ENCODE results near the gene PTPN3.
"Not testable (repeated sequence)": the region's sequence is repeated elsewhere in the genome, so short reads cannot be mapped to it uniquely, and the experiment has no call there.

The PTPN3 gene

GRCh38 chr9:109513871-109514270, 15.8 kb upstream of the PTPN3 start:
- Mint-ChIP-seq H3K36me3 (ENCODE audit: low read depth) (no peaks in the 10 kb centered on the region), H3K27me3 (ENCODE audit: low read depth) (peaks cover 25% of the 10 kb centered on the region), H3K4me3 (no peak overlapping the region), H3K4me1 (ENCODE audit: low read depth) (peaks cover 3% of the 10 kb centered on the region), H3K27ac (no peak overlapping the region), H3K9me3 (no peaks in the 10 kb centered on the region)
- DNase-seq (ENCODE audit: low spot score) = no peak

- Mint-ChIP-seq H3K4me1 (ENCODE audit: low read depth) (peaks cover 3% of the 10 kb centered on the region), H3K36me3 (ENCODE audit: low read depth) (no peaks in the 10 kb centered on the region), H3K4me3 (no peak overlapping the region), H3K27ac (no peak overlapping the region), H3K27me3 (ENCODE audit: low read depth) (peaks cover 31% of the 10 kb centered on the region), H3K9me3 (no peaks in the 10 kb centered on the region)
- DNase-seq (ENCODE audit: low spot score) = no peak
Observed at GRCh38 chr9:109512170-109512756, 14.2 kb upstream of the PTPN3 start.

GRCh38 chr9:109510506-109510905, 12.4 kb upstream of the PTPN3 start:
- Mint-ChIP-seq H3K27me3 (ENCODE audit: low read depth) (peaks cover 25% of the 10 kb centered on the region), H3K27ac (no peak overlapping the region), H3K36me3 (ENCODE audit: low read depth) (no peaks in the 10 kb centered on the region), H3K4me1 (ENCODE audit: low read depth) (peaks cover 3% of the 10 kb centered on the region), H3K4me3 (no peak overlapping the region), H3K9me3 (no peaks in the 10 kb centered on the region)
- DNase-seq (ENCODE audit: low spot score) = no peak

- not testable (repeated sequence) for H3K36me3 Mint-ChIP-seq (ENCODE audit: low read depth); H3K4me1 Mint-ChIP-seq (ENCODE audit: low read depth); DNase-seq (ENCODE audit: low spot score); H3K9me3 Mint-ChIP-seq; H3K27ac Mint-ChIP-seq; H3K4me3 Mint-ChIP-seq
- H3K27me3 Mint-ChIP-seq (ENCODE audit: low read depth) = peaks cover 25% of the 10 kb centered on the region
Observed at GRCh38 chr9:109510042-109510441, 11.9 kb upstream of the PTPN3 start.

- Mint-ChIP-seq H3K27me3 (ENCODE audit: low read depth) (peaks cover 28% of the 10 kb centered on the region), H3K4me1 (ENCODE audit: low read depth) (peaks cover 3% of the 10 kb centered on the region)
Observed at GRCh38 chr9:109509611-109510010, 11.5 kb upstream of the PTPN3 start.

GRCh38 chr9:109507421-109507838, 9.3 kb upstream of the PTPN3 start:
- no peak for DNase-seq (ENCODE audit: low spot score)
- Mint-ChIP-seq H3K4me3 (no peak overlapping the region), H3K27me3 (ENCODE audit: low read depth) (peaks cover 36% of the 10 kb centered on the region), H3K4me1 (ENCODE audit: low read depth) (peaks cover 3% of the 10 kb centered on the region), H3K27ac (no peak overlapping the region), H3K36me3 (ENCODE audit: low read depth) (no peaks in the 10 kb centered on the region), H3K9me3 (no peaks in the 10 kb centered on the region)

More at GRCh38 chr9:109509611-109510010, 11.5 kb upstream of the PTPN3 start:
- Mint-ChIP-seq H3K36me3 (ENCODE audit: low read depth) (no peaks in the 10 kb centered on the region), H3K9me3 (no peaks in the 10 kb centered on the region), H3K4me3 (no peak overlapping the region), H3K27ac (no peak overlapping the region)
- no peak for DNase-seq (ENCODE audit: low spot score)

- H3K27me3 Mint-ChIP-seq (ENCODE audit: low read depth) = peaks cover 47% of the 10 kb centered on the region
- no peak overlapping the region for H3K27ac Mint-ChIP-seq
- H3K9me3 Mint-ChIP-seq = no peaks in the 10 kb centered on the region
- H3K4me1 Mint-ChIP-seq (ENCODE audit: low read depth) = no peaks in the 10 kb centered on the region
- H3K4me3 Mint-ChIP-seq = no peak overlapping the region
- no peak for DNase-seq (ENCODE audit: low spot score)
- no peaks in the 10 kb centered on the region for H3K36me3 Mint-ChIP-seq (ENCODE audit: low read depth)
Observed at GRCh38 chr9:109506097-109506712, 8.1 kb upstream of the PTPN3 start.

GRCh38 chr9:109504689-109505088, 6.6 kb upstream of the PTPN3 start:
- H3K27ac Mint-ChIP-seq = no peak overlapping the region
- H3K9me3 Mint-ChIP-seq = no peaks in the 10 kb centered on the region
- H3K36me3 Mint-ChIP-seq (ENCODE audit: low read depth) = no peaks in the 10 kb centered on the region
- H3K4me1 Mint-ChIP-seq (ENCODE audit: low read depth) = no peaks in the 10 kb centered on the region
- no peak overlapping the region for H3K4me3 Mint-ChIP-seq
- peaks cover 57% of the 10 kb centered on the region for H3K27me3 Mint-ChIP-seq (ENCODE audit: low read depth)
- no peak for DNase-seq (ENCODE audit: low spot score)

- Mint-ChIP-seq H3K9me3 (no peaks in the 10 kb centered on the region), H3K4me3 (no peak overlapping the region), H3K4me1 (ENCODE audit: low read depth) (peaks cover 4% of the 10 kb centered on the region), H3K36me3 (ENCODE audit: low read depth) (peaks cover 4% of the 10 kb centered on the region), H3K27ac (no peak overlapping the region), H3K27me3 (ENCODE audit: low read depth) (peaks cover 74% of the 10 kb centered on the region)
- no peak for DNase-seq (ENCODE audit: low spot score)
Observed at GRCh38 chr9:109500421-109500974, 2.4 kb upstream of the PTPN3 start.

- no peak overlapping the region for H3K4me3 Mint-ChIP-seq
- H3K9me3 Mint-ChIP-seq = no peaks in the 10 kb centered on the region
- peaks cover 4% of the 10 kb centered on the region for H3K4me1 Mint-ChIP-seq (ENCODE audit: low read depth)
- no peak overlapping the region for H3K27ac Mint-ChIP-seq
- H3K27me3 Mint-ChIP-seq (ENCODE audit: low read depth) = peaks cover 75% of the 10 kb centered on the region
- DNase-seq (ENCODE audit: low spot score) = no peak
- H3K36me3 Mint-ChIP-seq (ENCODE audit: low read depth) = peaks cover 4% of the 10 kb centered on the region
Observed at GRCh38 chr9:109499631-109500410, 1.7 kb upstream of the PTPN3 start.

- Mint-ChIP-seq H3K36me3 (ENCODE audit: low read depth) (peaks cover 4% of the 10 kb centered on the region), H3K27ac (no peak overlapping the region), H3K4me1 (ENCODE audit: low read depth) (peaks cover 4% of the 10 kb centered on the region), H3K4me3 (peak overlapping the region; percentile 57), H3K9me3 (no peaks in the 10 kb centered on the region), H3K27me3 (ENCODE audit: low read depth) (peaks cover 77% of the 10 kb centered on the region)
- DNase-seq (ENCODE audit: low spot score) = no peak
Observed at GRCh38 chr9:109499093-109499630, 1.1 kb upstream of the PTPN3 start.

- Mint-ChIP-seq H3K4me1 (ENCODE audit: low read depth) (peaks cover 4% of the 10 kb centered on the region), H3K9me3 (no peaks in the 10 kb centered on the region), H3K36me3 (ENCODE audit: low read depth) (peaks cover 4% of the 10 kb centered on the region), H3K27ac (no peak overlapping the region), H3K27me3 (ENCODE audit: low read depth) (peaks cover 72% of the 10 kb centered on the region), H3K4me3 (no peak overlapping the region)
- no peak for DNase-seq (ENCODE audit: low spot score)
Observed at GRCh38 chr9:109497226-109498153, 617 bp downstream of the PTPN3 start.

GRCh38 chr9:109496841-109497225, 1.3 kb downstream of the PTPN3 start:
- peaks cover 66% of the 10 kb centered on the region for H3K27me3 Mint-ChIP-seq (ENCODE audit: low read depth)
- no peak for DNase-seq (ENCODE audit: low spot score)
- H3K36me3 Mint-ChIP-seq (ENCODE audit: low read depth) = peaks cover 4% of the 10 kb centered on the region
- H3K27ac Mint-ChIP-seq = no peak overlapping the region
- H3K9me3 Mint-ChIP-seq = no peaks in the 10 kb centered on the region
- no peak overlapping the region for H3K4me3 Mint-ChIP-seq
- H3K4me1 Mint-ChIP-seq (ENCODE audit: low read depth) = peaks cover 4% of the 10 kb centered on the region
